HG03558 (cell line): ENCODE measurements around the gene ENTREP3.
"Not testable (repeated sequence)": the region's sequence is repeated elsewhere in the genome, so short reads cannot be mapped to it uniquely, and the experiment has no call there.

ENCODE experiments used
- ATAC-seq: cut with Tn5 transposase; IDR thresholded peaks from one replicate; pipeline ENCODE4 v1.9.1; 2021; ENCODE audit warnings: moderate number of reproducible peaks; ENCODE audit not compliant: unreplicated experiment; ENCODE audit errors: extremely low read depth

Gene ENTREP3

GRCh38 chr1:155227261-155228095 is 27.8 kb downstream of the ENTREP3 start:
- ATAC-seq = peak; percentile 81

DNA sequence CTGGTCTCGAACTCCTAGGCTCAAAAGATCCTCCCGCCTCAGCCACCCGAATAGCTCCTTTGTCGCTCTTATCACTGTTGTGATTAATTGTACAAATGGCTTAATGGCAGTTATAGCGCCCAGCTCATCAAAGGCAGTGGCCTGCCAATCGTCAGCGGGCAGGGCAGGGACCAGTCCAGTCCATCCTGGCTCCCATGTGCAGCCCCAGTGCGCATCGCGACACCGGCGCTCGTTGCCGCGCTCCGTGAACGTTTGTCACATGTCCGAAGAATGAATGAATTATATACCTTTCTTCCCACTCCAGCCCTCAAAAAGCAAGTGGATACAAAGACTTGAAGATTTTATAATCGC is 28.4 kb downstream of the ENTREP3 start:
- no peak for ATAC-seq

DNA sequence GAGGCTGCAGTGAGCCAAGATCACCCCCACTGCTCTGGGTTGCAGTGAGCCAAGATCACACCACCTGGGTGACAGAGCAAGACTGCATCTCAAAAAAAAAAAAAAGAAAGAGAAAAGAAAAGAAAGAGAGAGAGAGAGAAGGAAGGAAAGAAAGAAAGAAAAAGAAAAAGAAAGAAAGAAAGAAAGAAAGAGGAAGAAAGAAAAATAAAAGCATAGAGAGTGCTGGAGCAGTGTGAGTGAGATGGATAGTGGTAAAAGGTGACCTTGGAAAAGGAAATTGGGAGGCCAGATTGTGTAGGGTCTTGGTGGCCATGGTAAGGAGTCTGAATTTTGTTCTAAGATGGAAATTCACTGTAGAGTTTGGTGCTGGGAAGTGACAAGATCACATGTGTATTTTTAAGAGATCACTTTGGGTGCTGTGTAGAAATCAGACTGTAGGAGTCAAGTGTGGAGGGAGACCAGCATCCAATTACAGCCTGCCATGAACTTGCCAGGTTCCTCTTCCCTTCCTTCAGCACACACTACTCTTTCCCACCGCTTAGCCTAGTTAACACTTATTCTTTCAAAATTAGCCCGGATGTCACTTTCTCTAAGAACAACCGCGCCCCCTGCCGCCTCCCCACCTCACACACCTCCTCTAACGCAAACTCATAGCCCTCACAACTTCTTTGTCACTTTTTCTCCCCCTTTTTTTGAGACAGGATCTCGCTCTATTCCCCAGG is 28.9 kb downstream of the ENTREP3 start:
- ATAC-seq = no peak

- ATAC-seq = not testable (repeated sequence)
Observed at GRCh38 chr1:155225404-155225759, 29.9 kb downstream of the ENTREP3 start.

GRCh38 chr1:155223047-155223446 is 32.2 kb downstream of the ENTREP3 start:
- ATAC-seq = no peak

DNA sequence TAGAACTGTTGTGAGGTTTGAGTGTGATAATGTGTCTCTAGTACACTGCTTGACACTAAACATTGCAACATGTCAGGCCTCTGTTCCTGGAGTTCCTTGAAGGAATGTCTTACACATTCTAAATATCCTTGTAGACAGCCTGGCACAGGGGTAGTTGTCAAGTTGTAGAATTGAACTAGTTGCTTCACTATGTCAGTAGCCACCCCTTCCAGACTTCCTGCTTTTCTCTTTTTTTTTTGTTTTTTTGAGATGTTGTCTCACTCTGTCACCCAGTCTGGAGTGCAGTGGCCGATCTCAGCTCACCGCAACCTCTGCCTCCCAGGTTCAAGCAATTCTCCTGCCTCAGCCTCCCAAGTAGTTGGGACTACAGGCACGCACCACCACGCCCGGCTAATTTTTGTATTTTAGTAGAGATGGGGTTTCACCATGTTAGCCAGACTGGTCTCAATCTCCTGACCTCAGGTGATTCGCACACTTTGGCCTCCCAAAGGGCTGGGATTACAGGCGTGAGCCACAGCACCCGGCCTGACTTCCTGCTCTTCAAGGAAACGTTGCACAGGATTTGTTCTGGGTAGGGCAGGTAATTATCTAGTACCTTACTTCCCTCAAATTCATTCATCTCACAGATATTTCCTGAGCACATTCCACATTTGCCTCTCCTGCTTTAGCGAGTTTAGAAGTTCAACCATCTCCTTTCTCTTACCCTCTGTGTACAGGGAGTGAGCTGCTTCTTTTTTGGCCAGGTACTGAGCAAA is 34.9 kb downstream of the ENTREP3 start:
- not testable (repeated sequence) for ATAC-seq

GRCh38 chr1:155219592-155220031 is 35.7 kb downstream of the ENTREP3 start:
- ATAC-seq = no peak

DNA sequence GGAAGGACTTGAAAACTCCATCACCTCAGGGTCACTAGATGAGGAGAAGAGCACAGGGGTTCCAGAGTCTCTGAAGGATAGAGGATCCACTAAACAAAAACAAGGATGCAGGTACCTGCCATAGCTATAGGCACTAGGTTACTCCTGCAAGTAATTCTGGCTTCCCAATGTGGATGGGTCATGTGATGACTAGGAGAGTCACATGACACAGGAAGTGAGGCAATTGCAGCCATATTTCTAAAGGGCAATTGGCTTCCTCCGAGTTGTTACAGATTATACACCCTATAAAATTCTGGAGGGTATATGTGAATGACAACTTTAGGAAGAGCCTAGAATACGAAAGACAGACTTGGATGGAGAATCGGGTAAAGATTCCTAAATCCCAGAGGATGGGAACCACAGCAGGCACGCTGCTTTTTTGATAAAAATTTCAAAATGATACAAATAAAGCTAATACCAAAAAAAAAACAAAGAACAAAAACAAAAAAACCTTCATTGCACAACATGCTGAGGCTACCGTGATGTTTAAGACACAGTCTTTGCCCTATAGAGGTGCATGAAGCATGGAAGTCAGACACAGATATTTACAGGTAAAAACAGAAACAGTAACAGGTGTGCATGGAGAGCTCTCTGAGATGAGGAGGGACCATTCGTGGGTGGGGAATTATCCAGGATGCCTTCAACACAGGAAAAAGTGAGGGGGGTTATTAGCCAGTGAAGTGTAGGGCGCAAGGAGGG is 36.3 kb downstream of the ENTREP3 start:
- no peak for ATAC-seq

GRCh38 chr1:155214702-155215101 is 40.6 kb downstream of the ENTREP3 start:
- not testable (repeated sequence) for ATAC-seq

- not testable (repeated sequence) for ATAC-seq
Observed at GRCh38 chr1:155212051-155212440, 43.2 kb downstream of the ENTREP3 start.

GRCh38 chr1:155211381-155212050 is 43.8 kb downstream of the ENTREP3 start:
- not testable (repeated sequence) for ATAC-seq

DNA sequence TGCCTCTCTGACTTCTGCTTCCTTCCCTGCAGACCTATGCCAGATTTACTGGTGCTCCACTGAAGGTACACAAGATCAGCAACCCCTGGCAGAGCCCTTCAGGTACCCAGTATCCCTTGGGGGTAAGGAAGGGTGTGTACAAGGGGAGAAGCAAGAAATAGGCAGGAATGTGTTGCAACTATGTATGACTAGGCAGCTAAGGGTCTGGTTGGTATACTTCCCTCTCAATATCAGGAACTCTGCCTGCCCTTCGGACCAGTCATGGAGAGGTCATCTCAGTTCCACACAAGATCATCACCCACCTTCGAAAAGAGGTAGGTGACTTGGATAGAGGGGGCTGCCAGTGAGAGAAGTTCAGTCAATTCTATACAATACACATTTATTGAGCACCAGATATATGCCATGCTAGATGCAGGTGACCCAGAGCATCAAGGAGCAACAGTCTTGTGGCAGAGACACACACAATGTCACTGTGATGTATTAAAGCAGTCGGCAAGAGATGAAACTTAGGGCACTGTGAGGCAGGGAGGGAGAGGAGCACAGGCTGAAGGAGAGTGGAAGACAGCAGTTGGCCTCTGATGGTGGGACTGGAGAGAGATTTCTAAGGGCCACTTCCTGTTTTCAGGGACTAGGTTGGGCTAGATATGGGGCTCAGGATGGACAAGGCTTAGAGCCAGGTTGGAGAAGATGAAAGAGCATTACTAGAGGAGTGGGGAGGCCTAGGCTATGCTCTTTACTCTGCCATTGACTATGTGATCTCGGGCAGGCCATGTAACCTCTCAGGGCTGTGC is 44.8 kb downstream of the ENTREP3 start:
- ATAC-seq = no peak

- ATAC-seq = no peak
Observed at GRCh38 chr1:155209312-155209721, 46.0 kb downstream of the ENTREP3 start.

DNA sequence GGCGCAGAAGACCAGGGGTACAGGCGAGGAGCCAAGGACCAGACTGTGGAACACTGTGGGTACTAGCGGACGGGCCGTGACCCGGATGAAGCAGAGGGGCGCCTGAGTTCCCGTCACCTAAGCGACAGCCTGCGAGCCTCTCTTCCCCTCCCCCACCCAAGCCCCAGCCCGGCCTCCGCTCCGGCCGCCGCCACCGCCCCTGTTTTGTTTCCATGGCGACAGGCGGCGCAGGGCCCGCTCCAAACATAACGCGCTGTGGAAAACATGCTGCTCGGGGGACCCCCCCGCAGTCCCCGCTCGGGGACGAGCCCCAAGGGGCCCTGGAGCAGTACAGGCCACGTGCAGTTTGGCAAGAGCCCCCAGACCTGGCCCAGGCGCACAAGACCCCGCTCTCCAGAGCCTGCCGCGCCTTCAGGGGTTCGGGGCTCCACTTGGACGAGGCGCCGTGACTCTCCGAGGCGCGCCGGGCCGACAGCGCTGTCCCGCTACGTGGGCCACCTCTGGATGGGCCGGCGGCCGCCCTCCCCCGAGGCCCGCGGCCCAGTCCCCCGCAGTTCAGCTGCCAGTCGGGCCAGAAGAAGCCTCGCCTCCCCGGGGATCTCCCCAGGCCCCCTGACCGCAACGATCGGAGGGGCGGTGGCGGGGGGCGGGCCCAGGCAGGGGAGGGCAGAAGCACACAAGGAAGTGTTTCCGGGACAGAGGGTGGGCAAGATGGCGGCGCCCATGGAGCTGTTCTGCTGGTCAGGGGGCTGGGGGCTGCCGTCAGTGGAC is 46.6 kb downstream of the ENTREP3 start, which contains the start of gene MTX1:
Gene MTX1, plus strand, starts transcription at position 155 of the 771 bp plus-strand sequence. Its CDS starts 110 bp downstream, at position 265.
- no peak for ATAC-seq

GRCh38 chr1:155207806-155208540 is 47.3 kb downstream of the ENTREP3 start, which contains the start of gene THBS3:
Gene THBS3, minus strand, starts transcription at chr1:155207897. Its CDS starts 21 bp downstream, at chr1:155207876.
- ATAC-seq = no peak

GRCh38 chr1:155206891-155207805 is 48.1 kb downstream of the ENTREP3 start:
- ATAC-seq = no peak
